NB4 (cell line): ENCODE data around the gene RAI14.

Source experiments
- CTCF ChIP-seq: IDR thresholded peaks from one replicate; pipeline ENCODE4 v1.5.1; 2012; ENCODE audit warnings: low read depth, low read length
- POLR2A ChIP-seq: IDR thresholded peaks from 2 replicates; pipeline ENCODE4 v1.6.1; 2011; ENCODE audit warnings: mild to moderate bottlenecking; ENCODE audit not compliant: insufficient read length; ENCODE audit errors: extremely low read depth
- TF ChIP-seq, protein P1 (sequence below): IDR thresholded peaks from 2 replicates; pipeline ENCODE4 v1.6.1; 2011; ENCODE audit warnings: low read depth, low read length

DNA sequence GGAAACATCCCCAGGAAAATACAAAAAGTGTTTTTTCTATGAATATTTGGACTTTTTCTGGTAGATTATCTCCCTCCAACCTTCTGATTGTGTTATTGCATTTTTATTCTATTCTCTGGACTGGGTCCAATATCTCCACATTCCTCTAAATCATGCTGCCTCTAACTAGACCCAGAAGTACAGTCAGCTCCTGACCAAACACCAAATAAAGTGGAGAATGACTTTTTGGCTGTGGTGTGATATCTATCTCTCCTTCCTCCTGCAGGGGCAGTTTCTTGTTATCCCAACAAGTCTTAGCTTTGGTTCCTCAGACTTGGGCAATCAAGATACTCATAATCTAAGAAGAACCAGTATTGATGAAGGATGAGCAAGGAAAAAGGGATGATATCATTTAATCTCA lies 3.2 kb upstream of the RAI14 start:
- TF ChIP-seq CTCF = no peak
- TF ChIP-seq POLR2A = no peak
- TF ChIP-seq, protein P1, sequence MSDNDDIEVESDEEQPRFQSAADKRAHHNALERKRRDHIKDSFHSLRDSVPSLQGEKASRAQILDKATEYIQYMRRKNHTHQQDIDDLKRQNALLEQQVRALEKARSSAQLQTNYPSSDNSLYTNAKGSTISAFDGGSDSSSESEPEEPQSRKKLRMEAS = no peak
